HEK293 (cell line): Measurements from ENCODE around the gene WSB2.

Experiments used
- KLF10 ChIP-seq: fragments of 450-650 bp; IDR thresholded peaks from 2 replicates; pipeline ENCODE4 v1.5.1; 2018; ENCODE audit warnings: missing biosample characterization, mild to moderate bottlenecking, missing genetic modification characterization
- SALL2 ChIP-seq: fragments of 450-650 bp; formaldehyde crosslinking; IDR thresholded peaks from 2 replicates; pipeline ENCODE4 v1.5.0; 2017; ENCODE audit warnings: missing biosample characterization, mild to moderate bottlenecking, missing genetic modification characterization, borderline replicate concordance
- ZBTB20 ChIP-seq: fragments of 450-650 bp; formaldehyde crosslinking; IDR thresholded peaks from 2 replicates; pipeline ENCODE4 v1.5.1; 2016; ENCODE audit warnings: missing biosample characterization, missing genetic modification characterization
- ZNF121 ChIP-seq: fragments of 450-650 bp; formaldehyde crosslinking; IDR thresholded peaks from 2 replicates; pipeline ENCODE4 v1.5.1; 2016; ENCODE audit warnings: missing biosample characterization, missing genetic modification characterization
- ZNF138 ChIP-seq: fragments of 450-650 bp; formaldehyde crosslinking; IDR thresholded peaks from 2 replicates; pipeline ENCODE4 v1.5.1; 2016; ENCODE audit warnings: missing biosample characterization, missing genetic modification characterization, borderline replicate concordance
- ZNF274 ChIP-seq, 2 experiments: fragments of 200-500 bp in 1 of 2; fragments of 450-650 bp in 1 of 2; sonication (Bioruptor generic) in 1 of 2; formaldehyde crosslinking in 1 of 2; IDR thresholded peaks; 2 replicates each; pipeline versions ENCODE4 v1.5.1 to v1.6.1; 2014 to 2016; ENCODE audit warnings: borderline replicate concordance in 1 of 2, inconsistent platforms in 1 of 2, low read length in 1 of 2, missing biosample characterization in 1 of 2, missing genetic modification characterization in 1 of 2
- ZNF335 ChIP-seq: fragments of 450-650 bp; formaldehyde crosslinking; conservative IDR thresholded peaks from 2 replicates; pipeline ENCODE4 v1.5.1; 2016; ENCODE audit warnings: missing biosample characterization, missing genetic modification characterization
- ZNF660 ChIP-seq: fragments of 450-650 bp; IDR thresholded peaks from 2 replicates; pipeline ENCODE4 v1.5.1; 2018; ENCODE audit warnings: missing biosample characterization, mild to moderate bottlenecking, missing genetic modification characterization
- ZNF768 ChIP-seq: fragments of 450-650 bp; formaldehyde crosslinking; IDR thresholded peaks from 2 replicates; pipeline ENCODE4 v1.5.1; 2018; ENCODE audit warnings: missing biosample characterization, mild to moderate bottlenecking, missing genetic modification characterization
- TF ChIP-seq, protein P1 (sequence below): fragments of 450-650 bp; formaldehyde crosslinking; IDR thresholded peaks from 2 replicates; pipeline ENCODE4 v1.5.1; 2017; ENCODE audit warnings: missing biosample characterization, missing genetic modification characterization
- TF ChIP-seq, protein P2 (sequence below): fragments of 450-650 bp; formaldehyde crosslinking; IDR thresholded peaks from 2 replicates; pipeline ENCODE4 v1.5.1; 2016; ENCODE audit warnings: missing biosample characterization, missing genetic modification characterization
- TF ChIP-seq, protein P3 (sequence below): fragments of 450-650 bp; formaldehyde crosslinking; IDR thresholded peaks from 2 replicates; pipeline ENCODE4 v1.5.1; 2016; ENCODE audit warnings: missing biosample characterization, missing genetic modification characterization, low read depth
- TF ChIP-seq, protein P4 (sequence below): fragments of 450-650 bp; formaldehyde crosslinking; IDR thresholded peaks from 2 replicates; pipeline ENCODE4 v1.5.1; 2016; ENCODE audit warnings: missing biosample characterization, missing genetic modification characterization, low read depth

DNA sequence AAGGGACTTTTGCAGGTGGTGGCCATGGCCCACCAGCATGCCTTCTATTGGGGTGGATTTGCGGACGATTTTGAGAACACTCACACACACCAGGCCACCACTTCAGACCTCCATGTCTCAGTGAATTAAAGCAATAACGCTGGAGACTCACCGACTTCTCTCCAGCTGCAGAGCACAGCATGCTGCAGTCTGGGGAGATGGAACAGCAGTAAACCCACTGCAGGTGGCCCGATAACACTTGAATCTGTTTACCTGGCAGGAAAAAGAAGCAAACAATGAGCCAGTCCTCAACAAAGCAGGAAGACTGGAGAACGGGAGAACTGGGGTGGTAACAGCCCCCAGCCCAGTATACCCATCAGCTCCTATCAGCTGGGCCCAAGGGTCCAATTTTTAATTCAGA, 22.8 kb downstream of the WSB2 start:
- TF ChIP-seq ZNF138 (tag by site-specific recombination) (no peak), ZNF660 (no peak), ZNF274 (IDR thresholded peaks at IDR 0.05; ENCODE audit: low read length) (no peak), ZNF274 (tag by site-specific recombination; IDR thresholded peaks at IDR 0.05; ENCODE audit: borderline replicate concordance) (no peak), ZBTB20 (tag by site-specific recombination) (no peak), SALL2 (tag by site-specific recombination) (no peak), KLF10 (tag by site-specific recombination) (no peak), ZNF335 (no peak), ZNF121 (tag by site-specific recombination) (no peak), ZNF768 (tag by site-specific recombination) (no peak)
- TF ChIP-seq, protein P1, sequence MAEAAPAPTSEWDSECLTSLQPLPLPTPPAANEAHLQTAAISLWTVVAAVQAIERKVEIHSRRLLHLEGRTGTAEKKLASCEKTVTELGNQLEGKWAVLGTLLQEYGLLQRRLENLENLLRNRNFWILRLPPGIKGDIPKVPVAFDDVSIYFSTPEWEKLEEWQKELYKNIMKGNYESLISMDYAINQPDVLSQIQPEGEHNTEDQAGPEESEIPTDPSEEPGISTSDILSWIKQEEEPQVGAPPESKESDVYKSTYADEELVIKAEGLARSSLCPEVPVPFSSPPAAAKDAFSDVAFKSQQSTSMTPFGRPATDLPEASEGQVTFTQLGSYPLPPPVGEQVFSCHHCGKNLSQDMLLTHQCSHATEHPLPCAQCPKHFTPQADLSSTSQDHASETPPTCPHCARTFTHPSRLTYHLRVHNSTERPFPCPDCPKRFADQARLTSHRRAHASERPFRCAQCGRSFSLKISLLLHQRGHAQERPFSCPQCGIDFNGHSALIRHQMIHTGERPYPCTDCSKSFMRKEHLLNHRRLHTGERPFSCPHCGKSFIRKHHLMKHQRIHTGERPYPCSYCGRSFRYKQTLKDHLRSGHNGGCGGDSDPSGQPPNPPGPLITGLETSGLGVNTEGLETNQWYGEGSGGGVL (tag by site-specific recombination), result no peak
- TF ChIP-seq, protein P2, sequence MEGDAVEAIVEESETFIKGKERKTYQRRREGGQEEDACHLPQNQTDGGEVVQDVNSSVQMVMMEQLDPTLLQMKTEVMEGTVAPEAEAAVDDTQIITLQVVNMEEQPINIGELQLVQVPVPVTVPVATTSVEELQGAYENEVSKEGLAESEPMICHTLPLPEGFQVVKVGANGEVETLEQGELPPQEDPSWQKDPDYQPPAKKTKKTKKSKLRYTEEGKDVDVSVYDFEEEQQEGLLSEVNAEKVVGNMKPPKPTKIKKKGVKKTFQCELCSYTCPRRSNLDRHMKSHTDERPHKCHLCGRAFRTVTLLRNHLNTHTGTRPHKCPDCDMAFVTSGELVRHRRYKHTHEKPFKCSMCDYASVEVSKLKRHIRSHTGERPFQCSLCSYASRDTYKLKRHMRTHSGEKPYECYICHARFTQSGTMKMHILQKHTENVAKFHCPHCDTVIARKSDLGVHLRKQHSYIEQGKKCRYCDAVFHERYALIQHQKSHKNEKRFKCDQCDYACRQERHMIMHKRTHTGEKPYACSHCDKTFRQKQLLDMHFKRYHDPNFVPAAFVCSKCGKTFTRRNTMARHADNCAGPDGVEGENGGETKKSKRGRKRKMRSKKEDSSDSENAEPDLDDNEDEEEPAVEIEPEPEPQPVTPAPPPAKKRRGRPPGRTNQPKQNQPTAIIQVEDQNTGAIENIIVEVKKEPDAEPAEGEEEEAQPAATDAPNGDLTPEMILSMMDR, result no peak
- TF ChIP-seq, protein P3, sequence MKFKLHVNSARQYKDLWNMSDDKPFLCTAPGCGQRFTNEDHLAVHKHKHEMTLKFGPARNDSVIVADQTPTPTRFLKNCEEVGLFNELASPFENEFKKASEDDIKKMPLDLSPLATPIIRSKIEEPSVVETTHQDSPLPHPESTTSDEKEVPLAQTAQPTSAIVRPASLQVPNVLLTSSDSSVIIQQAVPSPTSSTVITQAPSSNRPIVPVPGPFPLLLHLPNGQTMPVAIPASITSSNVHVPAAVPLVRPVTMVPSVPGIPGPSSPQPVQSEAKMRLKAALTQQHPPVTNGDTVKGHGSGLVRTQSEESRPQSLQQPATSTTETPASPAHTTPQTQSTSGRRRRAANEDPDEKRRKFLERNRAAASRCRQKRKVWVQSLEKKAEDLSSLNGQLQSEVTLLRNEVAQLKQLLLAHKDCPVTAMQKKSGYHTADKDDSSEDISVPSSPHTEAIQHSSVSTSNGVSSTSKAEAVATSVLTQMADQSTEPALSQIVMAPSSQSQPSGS, result no peak
- TF ChIP-seq, protein P4, sequence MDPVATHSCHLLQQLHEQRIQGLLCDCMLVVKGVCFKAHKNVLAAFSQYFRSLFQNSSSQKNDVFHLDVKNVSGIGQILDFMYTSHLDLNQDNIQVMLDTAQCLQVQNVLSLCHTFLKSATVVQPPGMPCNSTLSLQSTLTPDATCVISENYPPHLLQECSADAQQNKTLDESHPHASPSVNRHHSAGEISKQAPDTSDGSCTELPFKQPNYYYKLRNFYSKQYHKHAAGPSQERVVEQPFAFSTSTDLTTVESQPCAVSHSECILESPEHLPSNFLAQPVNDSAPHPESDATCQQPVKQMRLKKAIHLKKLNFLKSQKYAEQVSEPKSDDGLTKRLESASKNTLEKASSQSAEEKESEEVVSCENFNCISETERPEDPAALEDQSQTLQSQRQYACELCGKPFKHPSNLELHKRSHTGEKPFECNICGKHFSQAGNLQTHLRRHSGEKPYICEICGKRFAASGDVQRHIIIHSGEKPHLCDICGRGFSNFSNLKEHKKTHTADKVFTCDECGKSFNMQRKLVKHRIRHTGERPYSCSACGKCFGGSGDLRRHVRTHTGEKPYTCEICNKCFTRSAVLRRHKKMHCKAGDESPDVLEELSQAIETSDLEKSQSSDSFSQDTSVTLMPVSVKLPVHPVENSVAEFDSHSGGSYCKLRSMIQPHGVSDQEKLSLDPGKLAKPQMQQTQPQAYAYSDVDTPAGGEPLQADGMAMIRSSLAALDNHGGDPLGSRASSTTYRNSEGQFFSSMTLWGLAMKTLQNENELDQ, result no peak
